GM12891 (cell line): Measurements from ENCODE around the gene DIP2C.

Experiments used
- POLR2A ChIP-seq: IDR thresholded peaks from 2 replicates; pipeline ENCODE4 v1.6.1; 2011; ENCODE audit warnings: low read depth, low read length, control low read depth
- POLR2AphosphoS5 ChIP-seq: IDR thresholded peaks from 2 replicates; pipeline ENCODE4 v1.6.1; 2011; ENCODE audit warnings: low read depth, low read length, control low read depth
- POU2F2 ChIP-seq: IDR thresholded peaks from 2 replicates; pipeline ENCODE4 v1.6.1; 2011; ENCODE audit warnings: low read depth, mild to moderate bottlenecking, control low read depth, low read length, moderate library complexity
- SPI1 ChIP-seq: IDR thresholded peaks from 2 replicates; pipeline ENCODE4 v1.6.1; 2011; ENCODE audit warnings: low read depth, low read length, control low read depth

GRCh38 chr10:361203-362081 lies 328.0 kb downstream of the DIP2C start:
- TF ChIP-seq SPI1: no peak
- no peak for TF ChIP-seq POLR2A
- TF ChIP-seq POLR2AphosphoS5: no peak
- no peak for TF ChIP-seq POU2F2
